Measurements from ENCODE around the gene CD74. TPM values are rescaled to one million over a fixed set of nuclear protein-coding genes. Genes with fewer than 3 reads are reported as not detected.

CD74 gene
- polyA plus RNA-seq, 3 donors = 118 to 518 (median 210) TPM

DNA sequence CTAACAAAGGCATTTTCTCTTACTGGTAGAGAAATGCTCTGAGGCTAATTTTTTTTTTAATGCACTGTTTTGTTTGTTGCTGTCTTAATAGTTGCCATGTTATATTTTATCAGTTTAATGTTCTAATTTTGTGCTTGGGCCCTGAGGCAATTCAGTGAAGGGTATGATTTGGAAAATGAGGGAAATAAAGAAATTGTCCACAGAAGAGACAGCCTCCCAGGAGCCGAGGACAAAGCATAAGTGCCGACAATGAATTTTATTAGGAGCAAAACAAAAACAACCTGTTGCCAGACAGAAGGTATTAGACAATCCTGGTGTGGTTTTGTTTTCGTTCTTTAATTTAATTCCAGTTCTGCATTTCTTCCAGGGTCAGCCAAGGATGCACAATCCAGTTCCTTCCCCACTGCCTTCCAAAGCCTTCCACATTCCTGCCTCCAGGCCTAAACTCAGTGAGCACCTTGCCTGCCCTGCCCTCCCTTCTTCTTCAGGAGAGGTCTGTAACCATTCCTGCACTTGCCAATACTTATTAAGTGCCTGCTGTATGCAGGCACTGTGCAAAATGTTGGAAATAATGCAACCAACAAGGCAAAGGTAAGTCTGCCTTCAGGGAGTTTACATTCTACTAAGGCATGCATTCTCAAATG, 59.6 kb downstream of the CD74 start:
- no peak overlapping the region for H3K27ac ChIP-seq (ENCODE audit: low read depth, low read length)
- WGBS, 3 donors = 72 to 81% (median 77%) methylated on average over 3 of the region's 3 CpGs

DNA sequence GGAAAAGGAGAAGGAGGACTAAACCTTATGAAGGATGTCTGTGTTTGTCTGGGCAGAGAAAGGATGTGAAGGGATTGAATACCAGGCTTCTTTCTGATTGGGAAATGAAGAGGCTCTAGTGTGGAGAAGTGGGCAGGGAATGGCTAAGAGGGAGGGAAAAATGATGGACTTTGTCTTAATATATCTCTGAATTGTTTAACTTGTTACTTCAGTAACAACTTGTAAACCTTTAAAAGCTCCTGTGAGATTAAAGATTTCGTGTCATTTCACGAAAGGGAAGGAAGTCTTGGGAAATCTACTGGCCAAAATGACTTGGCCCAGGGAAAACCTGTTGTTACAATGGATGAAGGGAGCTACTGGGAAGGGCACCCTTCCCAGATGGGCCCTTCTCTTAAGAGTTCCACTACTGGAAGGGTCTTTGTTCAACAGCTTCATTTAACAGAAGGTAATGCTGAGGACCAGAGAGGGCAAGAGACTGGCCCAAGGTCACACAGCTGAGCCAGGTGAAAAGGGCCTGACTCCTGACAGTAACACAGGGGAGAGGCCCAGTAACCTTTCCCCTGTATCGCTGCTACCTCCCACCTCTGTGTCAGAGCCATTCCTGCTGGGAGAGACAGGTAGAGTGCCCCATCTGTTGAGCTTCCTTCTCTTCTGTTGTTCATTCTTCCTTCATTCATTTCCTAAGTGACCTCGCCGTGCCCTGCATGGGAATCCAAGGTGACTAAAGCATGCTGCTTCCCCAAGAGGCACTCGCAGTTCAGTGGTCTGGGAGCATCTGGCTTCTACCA, 60.3 kb downstream of the CD74 start:
- no peak overlapping the region for H3K27ac ChIP-seq (ENCODE audit: low read depth, low read length)
- 65 to 85% (median 76%) methylated on average over 6 of the region's 6 CpGs for WGBS, 3 donors

Other genes with a start within 250 kb of the CD74 start
- gene CDX1, start 246.1 kb downstream of the CD74 start, polyA plus RNA-seq = under 1 TPM in 2 of 3 donors, not detected in 1; 0.12 to 0.34 TPM
- gene SLC6A7, start 222.8 kb downstream of the CD74 start, polyA plus RNA-seq = not detected
- under 1 TPM in 2 of 3 donors, not detected in 1; 0.06 to 0.07 TPM for gene CAMK2A, start 123.1 kb downstream of the CD74 start, polyA plus RNA-seq
- gene ARSI, start 110.0 kb downstream of the CD74 start, polyA plus RNA-seq = 1 to 10 TPM in 1 of 3 donors, under 1 TPM in 2; 0.10 to 1.1 (median 0.98) TPM
- gene TCOF1, start 55.2 kb downstream of the CD74 start, polyA plus RNA-seq = 10 to 100 TPM in 2 of 3 donors, 1 to 10 TPM in 1; 8.9 to 14.2 (median 13.6) TPM
- 1,000 to 10,000 TPM; 3,447 to 4,480 (median 4,248) TPM for gene RPS14, start 36.8 kb upstream of the CD74 start, polyA plus RNA-seq
- 10 to 100 TPM; 19.0 to 45.4 (median 35.5) TPM for gene NDST1, start 95.2 kb upstream of the CD74 start, polyA plus RNA-seq
- 10 to 100 TPM; 15.8 to 66.8 (median 59.7) TPM for gene SYNPO, start 227.8 kb upstream of the CD74 start, polyA plus RNA-seq
- under 1 TPM; 0.06 to 0.79 (median 0.24) TPM for gene MYOZ3, start 248.3 kb upstream of the CD74 start, polyA plus RNA-seq